Superior temporal gyrus (tissue), 1 donor: ENCODE measurements around the gene ADGRD1.

ENCODE experiments used
- DNase-seq: peaks from one replicate; pipeline ENCODE4 v3.0.0-alpha.2; 2016; ENCODE audit errors: extremely low spot score

ADGRD1 gene

GRCh38 chr12:131024026-131024425 is 70.3 kb downstream of the ADGRD1 start:
- DNase-seq: no peak

DNA sequence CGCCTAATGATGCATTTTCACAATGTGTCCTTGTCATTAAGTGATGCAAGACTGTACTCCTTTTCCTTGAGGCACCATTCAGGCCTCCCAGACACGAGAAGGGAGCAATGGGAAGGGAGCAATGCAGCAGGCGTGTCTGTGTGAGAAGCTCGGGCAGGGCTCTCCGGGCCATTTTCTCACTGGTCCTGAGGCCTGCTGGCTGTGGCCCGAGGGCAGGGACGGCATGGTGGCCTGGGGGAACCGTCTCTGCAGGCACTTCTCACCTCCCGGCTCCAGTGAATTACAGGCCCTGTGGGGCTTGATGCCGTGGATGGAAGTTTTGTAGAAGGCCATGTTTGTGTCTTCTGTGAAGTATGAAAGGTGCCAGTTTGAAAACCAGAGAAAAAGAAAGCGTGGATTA is 71.0 kb downstream of the ADGRD1 start:
- DNase-seq: no peak

DNA sequence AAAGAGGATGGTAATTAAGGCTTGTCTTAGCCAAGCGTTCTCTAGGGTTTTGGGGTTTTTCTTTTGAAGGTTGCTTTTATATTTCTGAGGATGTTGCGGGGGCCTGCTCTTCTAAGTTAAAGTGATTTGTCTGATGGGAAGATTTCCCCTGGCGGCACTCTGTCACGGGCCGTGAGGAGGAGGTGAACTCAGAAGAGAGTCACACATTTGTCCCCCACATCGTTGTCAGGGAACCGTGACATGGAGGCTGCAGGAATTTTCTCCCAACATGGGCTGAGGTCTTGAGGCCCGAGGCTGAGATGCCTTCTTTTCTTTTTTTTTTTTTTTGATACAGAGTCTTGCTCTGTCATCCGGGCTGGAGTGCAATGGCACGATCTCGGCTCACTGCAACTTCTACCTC is 71.5 kb downstream of the ADGRD1 start:
- no peak for DNase-seq

- DNase-seq: no peak
These were observed 72.4 kb downstream of the ADGRD1 start for GRCh38 chr12:131025939-131026702.

DNA sequence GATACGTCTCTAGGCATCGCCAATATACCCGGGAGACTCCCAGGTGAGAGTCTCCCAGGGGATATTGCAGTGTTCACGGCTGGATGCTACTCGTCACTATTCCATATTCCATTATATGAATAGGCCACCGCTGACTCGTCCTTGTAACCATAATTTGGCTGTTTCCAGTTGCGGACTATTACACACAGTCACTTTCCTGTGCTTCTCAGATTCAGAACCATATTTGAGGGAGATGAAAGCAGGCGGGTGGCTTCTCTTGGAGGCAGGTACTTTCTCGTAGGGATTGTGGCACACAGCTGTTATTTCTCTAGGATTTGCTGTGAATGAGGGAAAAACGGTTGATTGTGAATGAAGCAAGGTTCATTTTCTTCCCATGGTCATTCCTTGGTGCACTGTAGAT is 73.0 kb downstream of the ADGRD1 start:
- DNase-seq: no peak

DNA sequence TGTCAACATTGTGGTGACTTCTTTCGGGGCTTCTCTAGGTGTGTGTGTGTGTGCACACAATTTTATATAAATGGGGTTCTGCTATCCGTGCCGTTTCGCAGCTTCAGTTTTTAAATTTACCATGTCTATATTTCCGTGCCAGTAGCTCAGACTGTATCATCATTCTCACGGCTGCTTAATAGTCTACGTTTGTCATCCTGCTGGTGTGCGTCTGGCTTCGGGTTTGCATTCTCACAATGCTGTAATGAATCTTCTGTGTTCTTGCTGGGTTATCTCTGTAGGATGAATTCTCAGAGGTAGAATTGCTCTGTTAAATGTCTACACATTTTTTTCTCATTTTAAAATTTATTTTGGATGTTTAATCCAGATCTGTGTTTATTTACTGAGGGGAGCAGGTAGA is 73.6 kb downstream of the ADGRD1 start:
- DNase-seq: no peak

GRCh38 chr12:131027876-131028586 is 74.3 kb downstream of the ADGRD1 start:
- no peak for DNase-seq

- no peak for DNase-seq
These were observed 75.1 kb downstream of the ADGRD1 start for GRCh38 chr12:131028587-131029338.

DNA sequence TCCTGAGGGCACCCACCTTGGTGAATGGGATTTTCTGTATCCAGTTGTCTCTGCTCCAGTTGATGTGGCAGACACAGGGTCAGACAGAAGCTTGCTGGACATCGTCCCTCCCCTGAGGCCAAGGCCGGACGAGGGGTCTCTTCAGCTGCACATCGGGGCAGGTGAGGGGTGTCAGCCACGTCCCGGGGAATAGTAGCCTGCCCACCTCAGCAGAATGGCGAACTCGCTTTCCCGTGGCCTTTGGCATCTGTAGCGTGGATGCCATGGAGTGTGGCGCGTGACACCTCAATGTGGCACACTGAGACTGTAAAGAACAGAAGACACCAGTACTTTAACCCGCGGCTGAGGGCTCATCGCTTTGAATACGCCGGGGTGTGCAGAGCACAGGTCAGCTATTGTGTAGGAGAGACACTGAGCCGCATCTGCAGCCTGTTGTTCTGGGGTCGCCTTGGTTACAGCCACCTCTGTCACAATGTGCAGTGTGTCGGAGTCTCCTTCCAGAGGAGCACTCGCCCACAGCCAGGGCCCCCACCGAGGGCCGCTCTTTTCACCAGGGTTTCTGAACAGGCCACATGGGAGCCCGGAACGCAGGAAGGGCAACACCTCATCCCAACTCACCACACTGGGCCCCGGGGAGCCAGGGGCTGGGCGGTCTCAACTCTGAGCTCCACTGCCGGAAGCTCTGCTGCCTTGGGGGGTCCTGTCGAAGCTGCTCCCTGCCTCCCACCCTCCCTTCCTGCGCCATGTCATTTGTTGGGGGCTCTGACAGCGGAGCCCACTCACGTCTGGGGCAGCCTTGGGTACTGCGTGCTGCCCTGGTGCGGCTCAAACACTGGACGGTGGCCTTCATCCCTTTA is 77.0 kb downstream of the ADGRD1 start:
- DNase-seq: no peak

DNA sequence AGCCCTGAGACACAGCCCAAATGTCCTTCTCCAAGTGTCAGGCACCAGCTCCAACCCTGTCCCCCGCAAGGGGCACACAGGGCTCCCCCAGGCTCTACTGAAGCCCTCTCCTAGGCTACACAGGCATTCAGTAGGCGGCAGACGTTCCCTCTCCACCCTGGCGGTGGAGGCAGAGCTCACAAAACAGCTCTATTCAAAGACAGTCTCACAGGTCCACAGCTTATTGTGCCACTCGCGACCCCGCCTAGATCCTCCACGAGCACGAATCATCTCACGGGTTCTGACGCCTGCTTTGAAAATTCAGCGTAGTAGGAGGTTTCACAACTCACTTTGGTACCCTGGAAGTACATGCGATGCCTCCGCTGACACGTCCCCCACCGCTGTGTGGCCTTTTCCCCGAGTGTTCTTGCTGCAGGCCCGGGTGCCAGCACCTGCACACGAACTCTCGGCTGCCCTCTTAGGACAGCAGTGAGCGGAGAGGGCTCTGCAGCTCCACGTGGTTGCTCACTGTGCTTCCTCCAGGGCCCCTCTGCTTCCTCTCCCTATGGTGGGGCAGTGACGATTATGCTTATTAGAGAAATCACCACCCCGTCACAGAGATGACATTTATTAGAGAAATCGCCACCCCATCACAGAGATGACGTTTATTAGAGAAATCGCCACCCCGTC is 78.5 kb downstream of the ADGRD1 start:
- no peak for DNase-seq

GRCh38 chr12:131033486-131033885 is 79.8 kb downstream of the ADGRD1 start:
- no peak for DNase-seq

DNA sequence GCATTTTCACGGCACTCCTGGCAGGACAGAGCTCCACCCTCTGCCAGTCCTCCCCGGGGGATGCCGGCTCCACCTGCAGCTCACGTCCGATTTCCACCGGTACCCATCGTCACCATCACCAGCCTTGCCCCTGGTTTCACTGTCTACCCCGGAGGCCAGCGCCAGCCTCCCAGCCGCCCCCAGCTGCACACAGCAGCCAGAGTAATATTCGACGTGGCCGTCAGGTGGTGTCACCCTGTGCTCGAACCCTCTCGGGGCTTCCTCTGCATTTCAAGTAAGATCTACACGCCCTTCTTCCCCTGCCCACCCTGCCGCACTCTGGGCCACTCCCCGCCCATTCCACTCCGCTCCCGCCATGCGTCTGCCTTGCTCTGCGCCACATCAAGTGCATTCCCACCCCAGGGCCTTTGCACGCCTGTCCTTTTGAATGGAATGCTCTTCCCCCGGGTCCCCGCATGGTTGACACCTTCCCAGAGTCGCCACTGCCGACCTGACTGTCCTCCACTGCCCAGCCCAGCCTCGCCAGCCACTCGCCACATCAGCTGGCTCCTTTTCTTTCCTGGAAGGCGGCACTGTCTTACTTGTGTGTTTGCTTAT is 80.3 kb downstream of the ADGRD1 start:
- no peak for DNase-seq

DNA sequence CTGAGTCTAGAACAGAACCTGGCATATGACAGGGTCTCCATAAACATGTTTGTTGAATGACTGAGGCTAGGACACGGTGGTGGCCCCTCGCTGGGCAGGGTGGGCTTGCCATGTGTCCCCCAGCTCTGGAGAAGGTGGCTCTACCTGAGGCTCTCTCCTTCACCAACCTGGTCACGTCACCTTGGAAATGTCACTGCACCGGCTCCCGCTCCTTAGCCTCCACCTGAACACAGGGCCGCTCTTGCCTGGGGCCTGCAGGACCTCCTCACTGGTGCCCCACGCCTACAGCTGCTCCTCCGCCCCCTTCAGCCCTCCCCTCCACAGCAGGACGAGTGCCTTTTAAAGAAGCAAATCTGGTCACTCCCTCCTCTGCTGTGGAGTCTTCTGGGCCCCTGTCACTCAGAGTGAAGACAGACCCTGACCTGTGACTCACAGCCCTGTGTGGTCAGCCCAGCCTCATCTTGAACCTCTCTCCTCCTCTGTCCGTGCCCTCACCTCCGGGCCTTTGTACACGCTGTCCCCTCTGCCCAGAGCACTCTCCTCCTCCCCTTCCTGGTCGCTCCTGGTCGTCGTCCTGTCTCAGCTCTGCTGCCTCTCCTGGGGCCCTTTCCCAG is 81.0 kb downstream of the ADGRD1 start:
- no peak for DNase-seq

DNA sequence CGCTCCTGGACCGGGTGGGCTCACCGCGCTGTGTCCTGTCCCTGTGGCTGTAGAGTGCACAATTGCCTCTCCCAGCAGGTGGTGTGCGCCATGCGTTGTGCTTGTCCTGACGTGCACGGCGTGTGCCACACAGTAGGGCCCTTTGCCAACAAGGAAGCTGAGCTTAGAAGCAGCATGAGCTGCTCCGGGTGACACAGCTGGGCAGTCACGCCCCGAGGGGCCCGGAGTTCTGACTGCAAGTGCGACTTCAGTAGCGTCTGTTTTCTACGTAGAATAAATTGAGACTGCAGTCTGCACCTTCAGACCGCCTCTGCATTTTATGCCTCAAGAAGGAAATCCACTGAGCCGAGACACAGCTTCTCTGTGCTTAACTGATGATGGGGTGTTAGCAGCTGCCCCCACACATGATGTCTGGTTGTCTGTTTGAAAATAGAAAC is 81.6 kb downstream of the ADGRD1 start:
- peak; percentile 24 for DNase-seq

GRCh38 chr12:131038159-131038558 is 84.5 kb downstream of the ADGRD1 start:
- no peak for DNase-seq

GRCh38 chr12:131038961-131039950 is 85.5 kb downstream of the ADGRD1 start:
- no peak for DNase-seq

DNA sequence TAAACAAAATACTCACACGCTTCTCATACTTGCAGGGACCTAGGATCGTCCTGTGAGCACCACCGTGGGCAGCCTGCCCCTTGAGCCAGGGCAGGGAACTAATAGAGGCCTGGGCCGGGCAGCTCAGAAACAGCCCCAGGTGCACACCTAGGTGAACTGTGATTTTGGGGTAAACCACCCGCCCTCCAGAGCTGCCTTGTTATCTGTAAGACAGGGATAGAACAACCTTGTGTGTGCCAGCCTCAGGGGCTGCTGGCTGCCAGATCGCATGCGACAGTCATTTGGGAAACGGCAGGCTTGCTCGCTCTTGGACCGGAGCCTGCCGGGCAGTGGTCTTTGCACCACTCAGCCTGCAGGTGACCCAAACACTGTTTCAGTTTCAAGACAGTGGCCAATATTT is 86.8 kb downstream of the ADGRD1 start:
- no peak for DNase-seq

GRCh38 chr12:131041216-131041967 is 87.7 kb downstream of the ADGRD1 start:
- DNase-seq: no peak
